HEK293 (cell line): ENCODE data around the gene SCYGR7.

ENCODE experiments used
- CTCF ChIA-PET: fragments of 350-600 bp; formaldehyde crosslinking; extraction: SDS; loops from one replicate; lab custom pipeline; 2021; ENCODE audit warnings: antibody characterized with exemption; lab: Yijun Ruan, JAX
- POLR2A ChIA-PET: fragments of 300-600 bp; formaldehyde crosslinking; extraction: SDS; loops from one replicate; lab custom pipeline; 2020; ENCODE audit warnings: antibody characterized with exemption, inconsistent platforms; lab: Yijun Ruan, JAX
- H3K27ac ChIP-seq: fragments of 200-500 bp; sonication (Bioruptor generic); 2 replicates; pipeline ENCODE4 v1.5.1; 2014; ENCODE audit warnings: low read depth, low read length, control low read depth, inconsistent platforms; ENCODE audit errors: extremely low read depth
- H3K36me3 ChIP-seq, 2 experiments: fragments of 200-500 bp in 1 of 2; sonication (Bioruptor generic) in 1 of 2; 1 replicate in 1 of 2; 2 replicates in 1 of 2; pipeline ENCODE4 v1.5.1; 2014 to 2017; ENCODE audit warnings: inconsistent platforms in 2 of 2, low read length in 2 of 2; ENCODE audit not compliant: control insufficient read depth in 2 of 2, insufficient read depth in 1 of 2
- H3K4me1 ChIP-seq: fragments of 200-500 bp; sonication (Bioruptor generic); 2 replicates; pipeline ENCODE4 v1.5.1; 2014; ENCODE audit warnings: mild to moderate bottlenecking, low read length, inconsistent platforms; ENCODE audit not compliant: control insufficient read depth, insufficient read depth
- H3K4me3 ChIP-seq: 2 replicates; pipeline ENCODE4 v1.5.1; 2011; ENCODE audit warnings: low read depth, mild to moderate bottlenecking, control low read depth, low read length, moderate library complexity
- H3K9me3 ChIP-seq: fragments of 200-500 bp; sonication (Bioruptor generic); 2 replicates; pipeline ENCODE4 v1.5.1; 2014; ENCODE audit warnings: low read depth, low read length, inconsistent platforms; ENCODE audit not compliant: control insufficient read depth, insufficient read depth
- FEZF1 ChIP-seq: fragments of 450-650 bp; formaldehyde crosslinking; IDR thresholded peaks from 2 replicates; pipeline ENCODE4 v1.5.1; 2016; ENCODE audit warnings: missing biosample characterization, missing genetic modification characterization
- GFI1B ChIP-seq: fragments of 450-650 bp; formaldehyde crosslinking; IDR thresholded peaks from 2 replicates; pipeline ENCODE4 v1.5.1; 2016; ENCODE audit warnings: missing biosample characterization, missing genetic modification characterization
- GLIS2 ChIP-seq: fragments of 450-650 bp; formaldehyde crosslinking; IDR thresholded peaks from 2 replicates; pipeline ENCODE4 v1.5.1; 2016; ENCODE audit warnings: missing biosample characterization, missing genetic modification characterization
- ZBTB17 ChIP-seq: fragments of 450-650 bp; formaldehyde crosslinking; IDR thresholded peaks from 2 replicates; pipeline ENCODE4 v1.5.1; 2016; ENCODE audit warnings: missing biosample characterization, missing genetic modification characterization
- ZBTB20 ChIP-seq: fragments of 450-650 bp; formaldehyde crosslinking; IDR thresholded peaks from 2 replicates; pipeline ENCODE4 v1.5.1; 2016; ENCODE audit warnings: missing biosample characterization, missing genetic modification characterization
- ZFP3 ChIP-seq: fragments of 450-650 bp; formaldehyde crosslinking; IDR thresholded peaks from 2 replicates; pipeline ENCODE4 v1.5.1; 2016; ENCODE audit warnings: low read depth, missing biosample characterization, missing genetic modification characterization
- ZFP41 ChIP-seq: fragments of 450-650 bp; formaldehyde crosslinking; IDR thresholded peaks from 2 replicates; pipeline ENCODE4 v1.5.1; 2016; ENCODE audit warnings: missing biosample characterization, missing genetic modification characterization, borderline replicate concordance
- ZNF132 ChIP-seq: fragments of 450-650 bp; formaldehyde crosslinking; IDR thresholded peaks from 2 replicates; pipeline ENCODE4 v1.5.1; 2017; ENCODE audit warnings: missing biosample characterization, missing genetic modification characterization, borderline replicate concordance
- ZNF202 ChIP-seq: fragments of 450-650 bp; formaldehyde crosslinking; IDR thresholded peaks from 2 replicates; pipeline ENCODE4 v1.5.1; 2016; ENCODE audit warnings: missing biosample characterization, missing genetic modification characterization, borderline replicate concordance
- ZNF311 ChIP-seq: fragments of 450-650 bp; formaldehyde crosslinking; IDR thresholded peaks from 2 replicates; pipeline ENCODE4 v1.5.1; 2017; ENCODE audit warnings: missing biosample characterization, missing genetic modification characterization, borderline replicate concordance
- ZNF341 ChIP-seq: fragments of 450-650 bp; formaldehyde crosslinking; IDR thresholded peaks from 2 replicates; pipeline ENCODE4; 2016; ENCODE audit warnings: low read depth, missing biosample characterization, missing genetic modification characterization
- ZNF473 ChIP-seq: fragments of 450-650 bp; formaldehyde crosslinking; IDR thresholded peaks from 2 replicates; pipeline ENCODE4 v1.5.1; 2017; ENCODE audit warnings: missing biosample characterization, missing genetic modification characterization
- ZNF560 ChIP-seq: fragments of 450-650 bp; formaldehyde crosslinking; IDR thresholded peaks from 2 replicates; pipeline ENCODE4 v1.5.1; 2017; ENCODE audit warnings: missing biosample characterization, missing genetic modification characterization, borderline replicate concordance
- ZNF830 ChIP-seq: fragments of 450-650 bp; IDR thresholded peaks from 2 replicates; pipeline ENCODE4 v1.5.0; 2018; ENCODE audit warnings: missing biosample characterization, missing genetic modification characterization, low read depth, mild to moderate bottlenecking, moderate library complexity
- ZNF843 ChIP-seq: fragments of 450-650 bp; formaldehyde crosslinking; IDR thresholded peaks from 2 replicates; pipeline ENCODE4 v1.5.1; 2016; ENCODE audit warnings: missing biosample characterization, missing genetic modification characterization
- TF ChIP-seq, protein P1 (sequence below): fragments of 450-650 bp; formaldehyde crosslinking; IDR thresholded peaks from 2 replicates; pipeline ENCODE4 v1.5.1; 2016; ENCODE audit warnings: missing biosample characterization, missing genetic modification characterization, low read depth
- TF ChIP-seq, protein P2 (sequence below): fragments of 450-650 bp; formaldehyde crosslinking; optimal IDR thresholded peaks from 2 replicates; pipeline ENCODE3; 2016; ENCODE audit warnings: missing biosample characterization, mild to moderate bottlenecking, missing genetic modification characterization
- TF ChIP-seq, protein P3 (sequence below): fragments of 450-650 bp; formaldehyde crosslinking; IDR thresholded peaks from 2 replicates; pipeline ENCODE4 v1.5.1; 2016; ENCODE audit warnings: missing biosample characterization, missing genetic modification characterization, low read depth
- TF ChIP-seq, protein P4 (sequence below): fragments of 450-650 bp; formaldehyde crosslinking; conservative IDR thresholded peaks from 2 replicates; pipeline ENCODE4 v1.5.1; 2016; ENCODE audit warnings: low read depth, missing biosample characterization, missing genetic modification characterization

Gene SCYGR7

DNA sequence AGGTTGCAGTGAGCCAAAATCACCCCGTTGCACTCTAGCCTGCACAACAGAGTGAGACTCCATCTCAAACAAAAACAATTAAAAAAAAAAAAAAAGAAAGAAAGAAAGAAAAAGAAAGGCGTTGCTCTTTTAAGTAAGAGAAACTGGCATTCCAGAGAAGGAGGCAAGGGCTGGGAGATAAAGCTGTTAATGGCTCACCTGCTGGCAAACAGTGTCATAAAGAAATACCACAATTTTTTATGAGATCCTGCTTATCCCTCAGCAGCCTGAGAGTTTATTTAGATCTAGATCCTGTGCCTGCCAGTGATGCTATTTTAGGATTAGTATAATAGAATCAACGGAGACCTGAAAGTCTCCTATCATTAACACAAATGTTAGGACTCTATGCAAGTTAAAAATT lies 26.6 kb upstream of the SCYGR7 start:
- no peak overlapping the region for H3K4me3 ChIP-seq
- TF ChIP-seq GFI1B (tag by site-specific recombination) = no peak
- peak; percentile 57 for TF ChIP-seq FEZF1 (tag by site-specific recombination)
- no peaks in the 10 kb centered on the region for H3K9me3 ChIP-seq
- peaks cover 2% of the 10 kb centered on the region; the same call in 1 of the 2 replicates for H3K4me1 ChIP-seq
- no peaks in the 10 kb centered on the region for H3K36me3 ChIP-seq
- ChIA-PET CTCF (no interaction called here), POLR2A (no interaction called here)
- H3K27ac ChIP-seq = no peak overlapping the region

DNA sequence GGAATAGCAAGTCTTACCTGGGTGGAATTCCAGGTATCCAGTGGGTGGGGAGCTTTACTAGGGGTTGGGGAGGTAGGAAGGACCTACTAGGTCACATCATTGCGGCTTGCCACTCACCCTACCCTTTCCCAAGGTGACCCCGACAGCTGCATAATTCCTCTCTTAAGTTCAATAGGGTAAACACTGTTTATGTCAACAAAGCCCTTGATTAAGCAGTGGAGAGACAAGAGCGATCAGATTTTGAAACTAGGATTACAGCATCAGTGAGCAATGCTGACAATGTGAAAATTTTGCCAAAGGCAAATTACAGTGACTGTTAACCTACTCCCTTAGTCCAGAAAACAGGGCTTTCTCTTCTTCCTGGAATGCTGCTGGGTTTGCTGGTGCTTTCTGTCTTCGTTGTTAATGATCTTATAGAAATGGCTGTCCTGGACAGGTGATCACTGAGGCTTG lies 24.8 kb upstream of the SCYGR7 start:
- H3K27ac ChIP-seq = no peak overlapping the region
- no peak overlapping the region for H3K4me3 ChIP-seq
- ChIA-PET CTCF (interaction anchor here (0.6 to 1.1 kb wide), 3 partner anchors 63 to 236 kb away, joined by 3 read pairs; no protein-coding TSS in a partner anchor), POLR2A (no interaction called here)
- H3K9me3 ChIP-seq = no peaks in the 10 kb centered on the region
- TF ChIP-seq ZFP3 (tag by site-specific recombination) = no peak
- TF ChIP-seq, protein P1, sequence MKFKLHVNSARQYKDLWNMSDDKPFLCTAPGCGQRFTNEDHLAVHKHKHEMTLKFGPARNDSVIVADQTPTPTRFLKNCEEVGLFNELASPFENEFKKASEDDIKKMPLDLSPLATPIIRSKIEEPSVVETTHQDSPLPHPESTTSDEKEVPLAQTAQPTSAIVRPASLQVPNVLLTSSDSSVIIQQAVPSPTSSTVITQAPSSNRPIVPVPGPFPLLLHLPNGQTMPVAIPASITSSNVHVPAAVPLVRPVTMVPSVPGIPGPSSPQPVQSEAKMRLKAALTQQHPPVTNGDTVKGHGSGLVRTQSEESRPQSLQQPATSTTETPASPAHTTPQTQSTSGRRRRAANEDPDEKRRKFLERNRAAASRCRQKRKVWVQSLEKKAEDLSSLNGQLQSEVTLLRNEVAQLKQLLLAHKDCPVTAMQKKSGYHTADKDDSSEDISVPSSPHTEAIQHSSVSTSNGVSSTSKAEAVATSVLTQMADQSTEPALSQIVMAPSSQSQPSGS (tag by site-specific recombination) = no peak
- TF ChIP-seq, protein P2, sequence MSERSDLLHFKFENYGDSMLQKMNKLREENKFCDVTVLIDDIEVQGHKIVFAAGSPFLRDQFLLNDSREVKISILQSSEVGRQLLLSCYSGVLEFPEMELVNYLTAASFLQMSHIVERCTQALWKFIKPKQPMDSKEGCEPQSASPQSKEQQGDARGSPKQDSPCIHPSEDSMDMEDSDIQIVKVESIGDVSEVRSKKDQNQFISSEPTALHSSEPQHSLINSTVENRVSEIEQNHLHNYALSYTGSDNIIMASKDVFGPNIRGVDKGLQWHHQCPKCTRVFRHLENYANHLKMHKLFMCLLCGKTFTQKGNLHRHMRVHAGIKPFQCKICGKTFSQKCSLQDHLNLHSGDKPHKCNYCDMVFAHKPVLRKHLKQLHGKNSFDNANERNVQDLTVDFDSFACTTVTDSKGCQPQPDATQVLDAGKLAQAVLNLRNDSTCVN (tag by site-specific recombination) = no peak
- TF ChIP-seq ZBTB20 (tag by site-specific recombination) = 0 out of 2 replicates have a peak, but pooled peaks have one; percentile 27
- no peak for TF ChIP-seq ZBTB17 (tag by site-specific recombination)
- no peak for TF ChIP-seq ZNF830 (tag by site-specific recombination)
- no peaks in the 10 kb centered on the region for H3K36me3 ChIP-seq
- H3K4me1 ChIP-seq = peaks cover 2% of the 10 kb centered on the region; the same call in 1 of the 2 replicates

DNA sequence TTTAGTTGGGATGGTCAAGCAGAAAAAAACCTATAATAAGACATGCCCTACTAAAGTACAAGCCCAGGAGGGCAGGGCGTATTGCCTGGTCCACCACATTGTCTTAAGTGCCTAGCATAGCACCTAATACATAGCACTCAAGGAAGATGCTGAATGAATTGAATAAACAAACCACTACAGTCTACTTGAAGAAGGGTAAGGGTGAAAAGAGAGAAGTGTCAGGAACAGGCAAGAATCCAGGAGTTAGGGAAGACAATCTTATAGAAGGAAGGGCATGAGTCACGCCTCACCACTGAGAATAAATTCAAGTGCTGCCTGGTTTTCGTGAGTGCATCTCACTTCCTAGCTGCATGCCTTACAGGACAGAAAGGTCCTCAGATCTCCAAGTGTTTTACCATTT lies 24.2 kb upstream of the SCYGR7 start:
- POLR2A ChIA-PET = no interaction called here

More for the DNA sequence above, 24.2 kb upstream of the SCYGR7 start:
- Histone ChIP-seq H3K4me1 (peaks cover 2% of the 10 kb centered on the region; the same call in 1 of the 2 replicates), H3K4me3 (no peak overlapping the region), H3K9me3 (no peaks in the 10 kb centered on the region), H3K27ac (no peak overlapping the region), H3K36me3 (no peaks in the 10 kb centered on the region)
- CTCF ChIA-PET = interaction anchor here (1.3 kb wide), 1 partner anchor 46 kb away, joined by 4 read pairs; no protein-coding TSS in a partner anchor
- TF ChIP-seq, protein P3, sequence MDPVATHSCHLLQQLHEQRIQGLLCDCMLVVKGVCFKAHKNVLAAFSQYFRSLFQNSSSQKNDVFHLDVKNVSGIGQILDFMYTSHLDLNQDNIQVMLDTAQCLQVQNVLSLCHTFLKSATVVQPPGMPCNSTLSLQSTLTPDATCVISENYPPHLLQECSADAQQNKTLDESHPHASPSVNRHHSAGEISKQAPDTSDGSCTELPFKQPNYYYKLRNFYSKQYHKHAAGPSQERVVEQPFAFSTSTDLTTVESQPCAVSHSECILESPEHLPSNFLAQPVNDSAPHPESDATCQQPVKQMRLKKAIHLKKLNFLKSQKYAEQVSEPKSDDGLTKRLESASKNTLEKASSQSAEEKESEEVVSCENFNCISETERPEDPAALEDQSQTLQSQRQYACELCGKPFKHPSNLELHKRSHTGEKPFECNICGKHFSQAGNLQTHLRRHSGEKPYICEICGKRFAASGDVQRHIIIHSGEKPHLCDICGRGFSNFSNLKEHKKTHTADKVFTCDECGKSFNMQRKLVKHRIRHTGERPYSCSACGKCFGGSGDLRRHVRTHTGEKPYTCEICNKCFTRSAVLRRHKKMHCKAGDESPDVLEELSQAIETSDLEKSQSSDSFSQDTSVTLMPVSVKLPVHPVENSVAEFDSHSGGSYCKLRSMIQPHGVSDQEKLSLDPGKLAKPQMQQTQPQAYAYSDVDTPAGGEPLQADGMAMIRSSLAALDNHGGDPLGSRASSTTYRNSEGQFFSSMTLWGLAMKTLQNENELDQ (tag by site-specific recombination) = no peak
- TF ChIP-seq ZNF341 (tag by site-specific recombination) (no peak), ZNF473 (tag by site-specific recombination) (no peak), GFI1B (tag by site-specific recombination) (no peak), GLIS2 (tag by site-specific recombination) (no peak), ZFP41 (tag by site-specific recombination) (no peak), ZNF202 (tag by site-specific recombination) (no peak), ZNF560 (tag by site-specific recombination) (no peak), ZNF843 (tag by site-specific recombination) (no peak), ZNF132 (tag by site-specific recombination) (no peak), ZNF311 (tag by site-specific recombination) (no peak)
- TF ChIP-seq, protein P4, sequence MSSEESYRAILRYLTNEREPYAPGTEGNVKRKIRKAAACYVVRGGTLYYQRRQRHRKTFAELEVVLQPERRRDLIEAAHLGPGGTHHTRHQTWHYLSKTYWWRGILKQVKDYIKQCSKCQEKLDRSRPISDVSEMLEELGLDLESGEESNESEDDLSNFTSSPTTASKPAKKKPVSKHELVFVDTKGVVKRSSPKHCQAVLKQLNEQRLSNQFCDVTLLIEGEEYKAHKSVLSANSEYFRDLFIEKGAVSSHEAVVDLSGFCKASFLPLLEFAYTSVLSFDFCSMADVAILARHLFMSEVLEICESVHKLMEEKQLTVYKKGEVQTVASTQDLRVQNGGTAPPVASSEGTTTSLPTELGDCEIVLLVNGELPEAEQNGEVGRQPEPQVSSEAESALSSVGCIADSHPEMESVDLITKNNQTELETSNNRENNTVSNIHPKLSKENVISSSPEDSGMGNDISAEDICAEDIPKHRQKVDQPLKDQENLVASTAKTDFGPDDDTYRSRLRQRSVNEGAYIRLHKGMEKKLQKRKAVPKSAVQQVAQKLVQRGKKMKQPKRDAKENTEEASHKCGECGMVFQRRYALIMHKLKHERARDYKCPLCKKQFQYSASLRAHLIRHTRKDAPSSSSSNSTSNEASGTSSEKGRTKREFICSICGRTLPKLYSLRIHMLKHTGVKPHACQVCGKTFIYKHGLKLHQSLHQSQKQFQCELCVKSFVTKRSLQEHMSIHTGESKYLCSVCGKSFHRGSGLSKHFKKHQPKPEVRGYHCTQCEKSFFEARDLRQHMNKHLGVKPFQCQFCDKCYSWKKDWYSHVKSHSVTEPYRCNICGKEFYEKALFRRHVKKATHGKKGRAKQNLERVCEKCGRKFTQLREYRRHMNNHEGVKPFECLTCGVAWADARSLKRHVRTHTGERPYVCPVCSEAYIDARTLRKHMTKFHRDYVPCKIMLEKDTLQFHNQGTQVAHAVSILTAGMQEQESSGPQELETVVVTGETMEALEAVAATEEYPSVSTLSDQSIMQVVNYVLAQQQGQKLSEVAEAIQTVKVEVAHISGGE = no peak
